Suppressor macrophage (primary cell): ENCODE measurements around the gene TRPM5.
A peak's percentile ranks its signal among the peaks of the same experiment; 100 is the strongest.

Experiments used
- DNase-seq, 4 experiments: peaks; one replicate each; pipeline ENCODE4 v3.0.0-alpha.2; 2020 to 2022

Gene TRPM5

DNA sequence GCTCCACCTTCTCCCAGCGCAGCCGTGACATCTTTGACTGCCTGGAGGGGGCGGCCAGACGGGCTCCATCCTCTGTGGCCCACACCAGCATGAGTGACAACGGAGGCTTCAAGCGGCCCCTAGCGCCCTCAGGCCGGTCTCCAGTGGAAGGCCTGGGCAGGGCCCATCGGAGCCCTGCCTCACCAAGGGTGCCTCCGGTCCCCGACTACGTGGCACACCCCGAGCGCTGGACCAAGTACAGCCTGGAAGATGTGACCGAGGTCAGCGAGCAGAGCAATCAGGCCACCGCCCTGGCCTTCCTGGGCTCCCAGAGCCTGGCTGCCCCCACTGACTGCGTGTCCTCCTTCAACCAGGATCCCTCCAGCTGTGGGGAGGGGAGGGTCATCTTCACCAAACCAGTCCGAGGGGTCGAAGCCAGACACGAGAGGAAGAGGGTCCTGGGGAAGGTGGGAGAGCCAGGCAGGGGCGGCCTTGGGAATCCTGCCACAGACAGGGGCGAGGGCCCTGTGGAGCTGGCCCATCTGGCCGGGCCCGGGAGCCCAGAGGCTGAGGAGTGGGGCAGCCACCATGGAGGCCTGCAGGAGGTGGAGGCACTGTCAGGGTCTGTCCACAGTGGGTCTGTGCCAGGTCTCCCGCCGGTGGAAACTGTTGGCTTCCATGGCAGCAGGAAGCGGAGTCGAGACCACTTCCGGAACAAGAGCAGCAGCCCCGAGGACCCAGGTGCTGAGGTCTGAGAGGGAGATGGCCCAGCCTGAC, 41.2 kb downstream of the TRPM5 start:
- DNase-seq, result no peak

- no peak for DNase-seq
These were observed 42.2 kb downstream of the TRPM5 start for GRCh38 chr11:2402106-2402505.

DNA sequence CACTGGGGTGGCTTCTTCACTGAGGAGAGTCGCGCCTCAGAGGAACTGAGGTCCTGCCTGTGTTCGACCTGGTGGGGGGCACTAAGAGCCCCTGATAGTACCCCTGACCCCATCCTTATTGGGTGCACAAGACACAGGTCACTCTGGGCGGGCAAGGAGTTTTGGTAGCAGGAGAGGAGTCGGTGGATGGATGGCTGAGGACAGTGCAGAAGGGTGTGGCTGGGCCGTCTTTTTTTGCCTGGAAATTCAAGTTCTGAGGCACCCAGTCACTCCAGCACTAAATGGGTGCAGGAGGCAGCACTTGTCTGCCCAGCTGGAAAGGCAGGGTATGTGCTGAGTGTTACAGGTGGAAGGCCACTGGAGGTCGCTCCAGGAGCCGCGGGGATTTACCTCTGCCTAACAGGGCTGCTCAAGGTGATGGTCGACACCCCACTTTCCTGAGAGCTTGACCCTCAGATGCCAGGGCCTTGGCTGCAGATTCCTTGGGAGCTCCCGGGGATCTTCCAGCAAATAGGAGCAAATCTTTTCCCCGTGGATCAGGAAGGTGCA, 42.8 kb downstream of the TRPM5 start:
- DNase-seq, result no peak

DNA sequence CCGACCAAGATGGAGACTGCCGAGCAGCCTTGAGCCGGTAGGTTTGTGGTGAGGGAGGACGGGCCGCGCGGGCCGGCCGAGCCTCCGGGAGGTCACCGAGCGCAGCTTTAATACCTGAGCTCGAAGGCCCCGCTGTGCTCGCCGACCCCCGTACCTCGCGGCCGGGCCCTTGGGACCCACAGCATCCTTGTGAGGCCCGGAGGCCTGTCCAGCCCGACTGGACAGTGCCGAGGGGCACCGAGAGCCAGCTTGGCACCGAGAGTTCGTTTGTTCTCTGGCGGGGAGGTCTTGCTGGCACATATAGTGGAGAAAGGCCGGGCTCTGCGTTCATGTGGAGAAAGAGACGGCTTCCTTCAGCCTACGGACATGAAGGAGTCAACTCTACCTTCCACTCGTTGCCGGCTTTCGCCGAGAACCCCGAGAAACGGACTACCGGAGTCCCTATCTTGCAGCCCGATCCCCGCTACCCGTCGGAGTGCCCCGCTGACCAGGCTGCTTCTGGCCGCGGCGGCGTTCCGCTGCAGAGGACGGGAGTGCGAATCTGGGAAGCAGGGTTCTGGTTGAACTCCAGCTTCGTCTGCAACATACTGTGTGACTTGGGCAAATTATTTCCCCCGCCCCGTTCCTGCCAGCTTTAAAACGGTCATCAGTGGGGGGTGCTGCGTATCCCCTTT, 43.4 kb downstream of the TRPM5 start:
- DNase-seq, result peak in 1 of 4 experiments; percentile 21

DNA sequence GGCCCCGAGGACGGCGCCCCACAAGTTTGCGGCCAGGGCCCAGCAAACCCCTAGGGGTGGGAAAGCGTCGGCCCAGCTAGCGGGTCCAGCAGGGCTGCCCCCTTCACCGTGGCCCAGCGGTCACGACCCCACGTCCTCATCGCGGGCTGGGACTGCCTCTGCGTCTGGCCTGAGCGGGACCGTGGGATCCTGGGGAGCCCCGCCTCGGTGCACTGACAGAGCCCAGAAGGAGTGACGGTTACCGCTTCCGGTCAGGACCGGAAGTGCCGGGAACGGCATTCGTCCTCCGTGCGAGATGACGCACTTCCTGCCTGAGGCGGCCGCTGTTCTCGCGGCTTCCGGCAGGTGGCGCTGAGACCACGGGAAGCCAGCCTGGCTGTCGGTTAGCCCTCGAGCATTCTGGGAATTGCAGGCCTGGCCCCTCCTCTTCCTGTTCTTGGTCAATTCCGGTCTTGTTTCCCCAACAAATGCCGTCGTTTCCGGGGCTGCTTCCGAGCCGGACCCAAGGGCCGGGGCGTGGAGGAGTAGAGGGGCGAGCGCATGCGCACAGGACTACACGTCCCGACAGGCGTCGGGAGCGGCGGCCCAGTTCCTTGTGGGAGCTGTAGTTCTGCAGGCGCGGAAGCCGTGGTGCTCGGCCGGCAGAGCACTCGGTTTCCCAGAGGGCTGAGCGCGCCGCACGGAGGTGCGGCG, 44.1 kb downstream of the TRPM5 start, which contains the start of gene TSSC4:
Gene TSSC4 (plus strand): TSS at position 682 of the 693 bp plus-strand sequence. CDS start 1,884 bp downstream, outside the sequence.
- peak; percentile 100 for DNase-seq

GRCh38 chr11:2399488-2400068, 44.7 kb downstream of the TRPM5 start:
- DNase-seq, result peak in 3 of 4 experiments; percentile 20 to 47 (median 31)

DNA sequence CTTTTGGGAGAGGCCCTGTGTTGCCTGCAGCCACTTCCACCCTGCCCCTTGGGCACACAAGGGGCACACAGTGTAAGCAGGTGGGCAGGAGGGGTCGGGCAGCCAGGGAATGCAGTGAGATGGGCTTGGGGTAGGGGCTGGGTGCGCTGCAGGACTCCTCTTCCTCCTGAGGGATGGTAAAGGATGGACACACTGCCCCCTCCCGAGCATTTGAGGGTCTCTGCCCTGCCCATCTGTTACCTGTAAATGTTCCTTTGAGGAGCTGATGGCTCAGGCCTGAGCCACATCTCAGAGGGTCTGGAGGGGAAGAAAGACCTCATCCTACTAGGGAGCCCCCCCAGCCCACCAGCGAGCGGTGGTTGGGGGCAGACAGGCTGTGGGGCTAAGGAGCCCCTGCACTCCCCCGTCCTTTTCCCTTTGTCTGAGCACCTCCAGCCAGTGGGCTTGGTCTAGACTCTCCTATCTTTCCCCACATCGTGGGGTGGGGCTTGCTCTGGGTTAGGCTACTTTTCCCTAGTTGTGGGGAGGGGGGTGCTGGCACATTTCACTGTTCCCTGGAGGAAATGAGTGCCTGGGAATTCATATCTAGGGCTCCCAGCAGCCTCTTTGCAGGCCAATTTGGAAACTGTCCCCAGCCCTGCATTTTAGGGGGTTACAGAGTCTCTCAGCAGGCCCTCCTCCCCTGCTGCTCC, 45.5 kb downstream of the TRPM5 start:
- DNase-seq, result no peak

DNA sequence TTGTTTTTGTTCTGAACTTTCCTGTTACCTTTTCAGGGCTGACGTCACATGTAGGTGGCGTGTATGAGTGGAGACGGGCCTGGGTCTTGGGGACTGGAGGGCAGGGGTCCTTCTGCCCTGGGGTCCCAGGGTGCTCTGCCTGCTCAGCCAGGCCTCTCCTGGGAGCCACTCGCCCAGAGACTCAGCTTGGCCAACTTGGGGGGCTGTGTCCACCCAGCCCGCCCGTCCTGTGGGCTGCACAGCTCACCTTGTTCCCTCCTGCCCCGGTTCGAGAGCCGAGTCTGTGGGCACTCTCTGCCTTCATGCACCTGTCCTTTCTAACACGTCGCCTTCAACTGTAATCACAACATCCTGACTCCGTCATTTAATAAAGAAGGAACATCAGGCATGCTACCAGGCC, 47.3 kb downstream of the TRPM5 start:
- DNase-seq, result no peak

DNA sequence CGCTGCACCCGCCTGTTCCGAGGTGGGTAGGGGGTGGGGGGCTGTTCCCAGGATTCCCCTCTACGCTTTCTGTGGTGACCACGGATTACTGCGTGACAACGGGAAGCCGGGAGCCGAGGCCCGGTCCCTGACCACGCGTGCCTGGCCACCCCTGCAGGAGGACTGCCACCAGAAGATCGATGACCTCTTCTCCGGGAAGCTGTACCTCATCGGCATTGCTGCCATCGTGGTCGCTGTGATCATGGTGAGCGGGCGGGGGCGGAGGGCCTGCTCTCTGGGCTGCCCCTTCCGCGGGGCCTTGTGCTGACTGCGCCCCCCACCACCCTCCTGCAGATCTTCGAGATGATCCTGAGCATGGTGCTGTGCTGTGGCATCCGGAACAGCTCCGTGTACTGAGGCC, 47.8 kb downstream of the TRPM5 start:
- DNase-seq, result no peak

GRCh38 chr11:2395856-2396255, 48.5 kb downstream of the TRPM5 start:
- no peak for DNase-seq

- DNase-seq, result no peak
These were observed 49.0 kb downstream of the TRPM5 start for GRCh38 chr11:2395211-2395730.

- DNase-seq, result no peak
These were observed 49.6 kb downstream of the TRPM5 start for GRCh38 chr11:2394818-2395105.
